ENCODE data around the gene RBL2.

Gene RBL2

DNA sequence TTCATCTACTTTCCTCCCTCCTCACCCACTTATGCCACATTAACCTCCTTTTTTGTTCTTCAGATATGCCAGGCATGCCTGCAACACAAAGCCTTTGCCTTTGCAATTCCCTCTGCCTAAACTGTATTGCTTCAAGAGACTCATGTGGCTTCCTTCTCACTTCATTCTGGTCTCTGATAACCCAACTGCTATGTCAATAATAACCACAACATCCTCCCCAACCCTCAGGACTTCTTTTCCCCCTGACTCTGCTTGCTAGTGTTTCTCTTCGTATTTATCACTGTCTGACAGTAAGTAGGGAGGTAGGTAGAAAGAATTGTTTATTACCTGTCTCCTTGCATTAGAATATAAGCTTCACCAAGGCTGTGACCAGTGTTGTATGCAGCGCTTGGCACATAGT lies 22.4 kb downstream of the RBL2 start:
- FAIRE-seq = no peak

DNA sequence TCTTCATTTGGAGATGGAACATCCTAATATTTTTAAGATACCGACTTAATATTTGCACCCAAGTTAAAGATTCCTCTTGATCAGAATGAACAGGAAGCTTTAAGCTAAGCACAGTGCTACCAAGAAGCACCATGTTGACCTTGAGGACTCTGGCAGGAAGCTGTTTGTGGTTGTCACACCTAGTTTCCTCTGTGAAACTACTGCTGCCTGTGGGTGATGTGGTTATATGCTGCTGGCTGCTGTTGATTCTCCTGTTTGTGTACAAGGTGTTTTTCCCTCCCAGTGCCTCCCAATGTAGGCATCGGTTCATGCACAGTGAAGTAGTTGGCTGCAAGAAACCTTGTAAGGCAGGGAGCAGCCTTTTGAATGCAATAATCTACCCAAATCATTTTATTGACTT lies 23.4 kb downstream of the RBL2 start:
- no peak for FAIRE-seq

DNA sequence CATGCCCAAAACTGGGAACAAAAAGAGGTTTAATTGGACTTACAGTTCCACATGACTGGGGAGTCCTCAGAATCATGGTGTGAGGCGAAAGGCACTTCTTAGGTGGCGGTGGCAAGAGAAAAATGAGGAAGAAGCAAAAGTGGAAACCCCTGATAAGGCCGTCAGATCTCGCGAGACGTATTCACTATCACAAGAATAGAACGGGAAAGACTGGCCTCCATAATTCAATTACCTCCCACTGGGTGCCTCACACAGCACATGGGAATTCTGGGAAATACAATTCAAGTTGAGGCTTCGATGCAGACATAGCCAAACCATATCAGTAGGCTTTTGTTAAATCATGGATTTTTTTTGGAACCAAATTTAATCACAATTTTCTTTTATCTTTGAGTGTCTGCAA lies 24.4 kb downstream of the RBL2 start:
- FAIRE-seq = no peak

DNA sequence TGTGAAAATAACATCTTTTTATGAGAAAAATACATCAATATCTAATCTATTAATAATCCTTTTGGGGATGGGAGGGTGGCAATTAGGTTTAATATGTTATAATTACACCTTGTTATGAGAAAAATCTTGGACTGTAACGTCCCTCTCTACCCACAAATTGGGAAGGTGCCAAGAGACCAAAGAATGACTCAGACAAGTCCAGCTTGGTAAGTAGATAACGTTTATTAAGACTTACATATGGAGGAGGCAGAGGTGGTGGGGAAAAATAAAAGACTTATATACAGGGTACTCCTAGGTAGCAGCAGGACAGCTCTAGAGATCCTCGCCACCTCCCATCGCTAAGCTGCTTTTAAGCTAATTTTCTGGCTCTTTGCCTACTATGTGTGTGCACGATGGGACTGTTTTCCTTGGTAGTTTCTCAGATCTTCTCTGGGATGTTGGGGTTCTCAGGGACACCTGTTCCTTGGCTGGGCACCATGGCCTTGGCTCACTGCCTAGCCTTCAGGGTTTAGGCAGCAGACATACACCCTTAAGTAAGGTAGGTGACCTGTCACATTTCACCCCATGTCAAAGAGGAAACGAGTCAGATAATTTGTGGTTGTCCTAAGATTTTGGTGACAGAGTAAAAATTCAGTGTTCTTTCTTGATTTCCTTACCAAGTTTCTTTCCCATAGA lies 31.5 kb downstream of the RBL2 start:
- FAIRE-seq = no peak

DNA sequence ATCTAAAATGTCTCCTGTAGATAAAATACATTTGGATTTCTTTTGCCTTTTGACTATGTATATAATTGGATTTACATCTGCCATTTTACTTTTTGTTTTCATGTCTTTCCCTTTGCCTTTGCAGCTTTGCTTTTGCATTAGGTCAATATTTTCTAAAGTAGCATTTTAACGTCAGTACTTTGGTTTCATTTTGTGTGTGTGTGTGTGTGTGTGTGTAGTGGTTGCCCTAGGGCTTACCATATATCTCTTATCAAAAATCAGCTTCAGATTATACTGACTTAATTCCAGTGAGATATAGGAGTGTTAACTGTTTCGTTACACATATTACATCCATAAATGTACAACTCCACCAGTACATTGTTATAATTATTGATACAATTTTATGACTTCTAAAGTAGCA lies 42.6 kb downstream of the RBL2 start:
- FAIRE-seq = no peak

DNA sequence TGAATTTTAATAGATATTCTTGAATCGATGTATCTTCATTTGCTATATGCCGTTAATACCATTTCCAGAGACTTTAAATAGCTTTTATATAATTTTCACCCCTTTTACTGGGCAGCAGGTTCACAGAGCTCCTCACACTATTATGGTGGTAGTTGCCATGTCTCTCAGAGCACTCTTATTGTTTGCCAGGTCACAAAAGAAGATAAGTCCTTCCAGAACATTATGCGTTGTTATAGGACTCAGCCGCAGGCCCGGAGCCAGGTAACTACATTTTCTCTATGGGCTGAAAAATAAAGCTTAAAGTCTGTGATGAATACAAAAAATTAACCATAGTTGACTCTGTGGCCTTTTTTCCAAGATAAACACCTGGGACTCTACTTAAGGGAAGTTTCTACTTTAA lies 44.7 kb downstream of the RBL2 start:
- FAIRE-seq = no peak

DNA sequence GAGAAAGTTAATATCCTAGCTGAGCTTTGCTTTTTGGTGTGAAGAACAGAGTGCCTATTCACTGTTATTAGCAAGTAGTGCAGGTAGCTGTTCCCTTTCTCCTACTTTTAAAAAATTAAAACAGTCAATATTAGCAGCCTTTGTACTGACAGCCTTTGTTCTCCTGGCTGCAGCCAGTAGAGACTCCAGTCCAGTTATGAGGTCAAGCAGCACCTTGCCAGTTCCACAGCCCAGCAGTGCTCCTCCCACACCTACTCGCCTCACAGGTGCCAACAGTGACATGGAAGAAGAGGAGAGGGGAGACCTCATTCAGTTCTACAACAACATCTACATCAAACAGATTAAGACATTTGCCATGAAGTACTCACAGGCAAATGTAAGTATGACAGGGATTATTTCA lies 46.1 kb downstream of the RBL2 start:
- FAIRE-seq = no peak

DNA sequence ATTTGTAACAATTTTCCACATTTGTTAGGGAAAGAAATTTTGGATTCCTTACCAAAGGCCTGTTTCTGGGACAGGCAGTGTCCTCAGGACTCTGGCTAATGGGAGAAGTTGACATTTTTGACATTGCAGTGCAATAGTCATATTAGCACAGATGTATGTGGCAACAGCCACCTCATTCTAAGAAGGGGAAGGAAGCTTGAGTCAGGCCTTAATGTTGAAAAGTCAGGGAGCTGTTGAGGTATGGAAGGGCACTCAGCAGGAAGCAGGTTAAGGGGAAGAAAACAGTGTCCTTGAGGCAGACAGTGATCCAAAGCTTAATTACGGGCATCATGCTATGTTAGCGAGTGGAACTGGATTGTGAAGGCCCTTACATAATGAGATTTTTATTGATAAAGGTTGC lies 47.9 kb downstream of the RBL2 start:
- FAIRE-seq = no peak

DNA sequence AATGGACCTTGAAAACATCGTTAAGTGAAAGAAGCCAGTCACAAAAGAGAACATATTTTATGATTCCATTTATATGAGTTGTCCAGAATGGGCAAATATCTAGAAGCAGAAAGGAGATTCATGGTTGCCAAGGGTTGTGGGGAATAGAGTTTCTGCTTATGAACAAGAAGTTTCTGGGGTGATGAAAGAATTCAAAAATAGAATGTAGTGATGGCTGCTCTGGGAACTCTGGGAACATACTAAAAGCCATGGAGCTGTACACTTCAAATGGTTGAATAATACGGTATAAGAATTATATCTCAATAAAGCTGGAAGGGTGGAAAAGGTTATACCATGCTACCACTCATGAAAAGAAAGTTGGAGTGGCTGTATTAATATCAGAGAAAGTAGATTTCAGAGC lies 50.3 kb downstream of the RBL2 start:
- FAIRE-seq = no peak

DNA sequence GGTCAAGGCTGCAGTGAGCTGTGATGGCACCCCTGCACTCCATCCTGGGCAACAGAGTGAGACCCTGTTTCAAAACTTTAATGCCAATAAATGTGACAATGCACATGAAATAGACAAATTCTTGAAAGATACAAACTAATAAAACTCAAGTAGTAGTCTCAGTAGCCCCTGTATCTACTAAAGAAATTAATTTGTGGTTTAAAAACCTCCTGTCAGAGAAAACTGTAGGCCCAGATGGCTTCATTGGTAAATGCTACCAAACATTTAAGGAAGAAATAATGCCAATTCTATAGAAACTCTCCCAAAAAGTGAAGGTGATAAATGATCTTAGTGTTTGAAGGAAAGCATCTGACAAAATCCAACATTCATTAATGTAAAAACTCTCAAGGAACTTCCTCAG lies 52.0 kb downstream of the RBL2 start:
- no peak for FAIRE-seq

DNA sequence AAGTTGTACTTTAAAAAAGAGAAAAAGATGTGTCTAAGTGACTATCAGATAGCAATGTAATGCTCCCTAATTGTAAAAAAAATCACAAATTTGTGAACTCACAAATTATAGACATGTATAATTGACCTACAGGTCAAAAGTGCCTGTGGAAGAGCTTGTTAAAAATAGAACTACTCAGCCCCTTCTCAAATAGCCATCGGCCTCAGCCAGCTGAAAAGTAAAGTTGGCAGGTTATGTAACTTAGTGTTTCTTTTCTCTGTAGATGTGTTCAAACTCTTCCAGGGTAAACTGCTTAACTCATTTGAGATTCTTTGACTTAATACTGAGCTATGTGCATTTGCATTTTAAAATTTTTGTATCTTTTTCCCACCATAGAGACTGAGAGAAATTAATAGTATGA lies 55.5 kb downstream of the RBL2 start:
- no peak for FAIRE-seq

DNA sequence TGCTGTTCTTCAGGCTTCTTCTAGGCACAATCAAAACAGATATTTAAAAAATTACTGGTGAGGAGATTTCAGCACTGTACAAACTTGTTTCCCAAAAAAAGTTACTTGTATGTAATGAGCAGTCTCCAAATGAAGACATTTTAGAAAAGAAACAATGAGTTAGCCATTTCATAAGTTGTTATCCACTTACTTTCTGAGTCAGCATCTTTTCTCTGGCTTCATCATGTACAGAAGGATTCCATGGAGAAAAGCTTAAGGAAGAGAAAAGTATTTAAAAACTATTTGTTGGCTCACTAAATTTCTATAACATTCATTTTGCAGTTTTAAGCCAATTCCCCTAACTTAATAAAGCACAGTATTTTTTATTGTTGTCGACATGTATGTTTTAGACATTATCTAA lies 58.2 kb downstream of the RBL2 start:
- no peak for FAIRE-seq

DNA sequence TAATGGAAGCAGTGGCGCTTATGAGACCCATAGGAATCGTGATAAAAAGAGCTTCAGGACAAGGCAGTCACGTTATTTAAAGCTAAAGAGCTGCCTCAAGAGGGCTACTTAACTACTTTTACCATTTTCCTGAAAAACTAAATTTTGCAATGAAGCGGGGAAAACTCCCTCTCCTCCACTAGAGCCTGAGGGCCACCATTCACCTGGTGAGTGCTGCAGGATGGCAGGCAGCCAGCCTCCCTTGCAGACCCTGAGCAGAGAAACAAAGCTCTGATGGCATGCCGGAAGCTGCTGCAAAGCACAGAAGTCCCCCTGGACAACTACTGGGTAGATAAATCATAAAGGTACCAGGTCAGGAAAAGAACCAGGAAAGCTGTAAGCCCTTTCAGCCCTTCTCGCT lies 60.4 kb downstream of the RBL2 start:
- FAIRE-seq = no peak

DNA sequence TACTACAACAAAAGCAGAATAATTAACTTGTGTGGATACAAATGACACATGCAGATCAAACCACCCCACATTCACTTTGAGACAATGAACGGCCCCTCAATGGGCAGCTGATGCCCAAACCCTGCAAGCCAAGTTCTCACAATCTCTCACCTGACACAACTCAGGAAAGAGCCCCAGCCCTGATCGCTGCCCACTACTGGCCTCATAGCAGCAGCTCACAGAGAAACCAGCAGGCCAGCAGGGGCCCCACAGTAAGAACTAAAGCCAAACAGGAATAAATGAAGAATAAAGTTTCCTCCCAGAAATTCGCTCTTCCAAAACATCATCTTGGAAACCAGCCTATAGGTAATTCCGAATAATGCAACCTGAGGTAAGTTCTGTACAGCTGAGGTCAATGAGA lies 61.1 kb downstream of the RBL2 start:
- no peak for FAIRE-seq

DNA sequence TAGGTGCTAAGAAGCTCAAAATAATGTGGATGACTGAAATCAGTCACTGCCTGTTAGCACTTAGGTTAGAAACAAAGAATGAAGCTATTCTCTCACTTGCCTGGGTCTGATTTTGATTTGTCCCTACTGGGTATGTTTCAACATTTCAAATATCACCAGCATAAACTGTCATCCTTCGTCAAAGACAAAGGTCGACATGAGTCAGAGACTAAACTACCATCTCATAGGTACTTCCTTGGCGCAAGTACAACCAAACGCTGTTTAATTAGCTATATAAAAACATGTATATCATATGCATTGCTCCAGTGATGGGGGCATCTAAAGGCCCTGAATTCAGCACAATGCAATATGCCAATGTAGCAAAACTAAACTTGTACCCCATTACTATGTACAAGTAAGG lies 64.7 kb downstream of the RBL2 start:
- no peak for FAIRE-seq

DNA sequence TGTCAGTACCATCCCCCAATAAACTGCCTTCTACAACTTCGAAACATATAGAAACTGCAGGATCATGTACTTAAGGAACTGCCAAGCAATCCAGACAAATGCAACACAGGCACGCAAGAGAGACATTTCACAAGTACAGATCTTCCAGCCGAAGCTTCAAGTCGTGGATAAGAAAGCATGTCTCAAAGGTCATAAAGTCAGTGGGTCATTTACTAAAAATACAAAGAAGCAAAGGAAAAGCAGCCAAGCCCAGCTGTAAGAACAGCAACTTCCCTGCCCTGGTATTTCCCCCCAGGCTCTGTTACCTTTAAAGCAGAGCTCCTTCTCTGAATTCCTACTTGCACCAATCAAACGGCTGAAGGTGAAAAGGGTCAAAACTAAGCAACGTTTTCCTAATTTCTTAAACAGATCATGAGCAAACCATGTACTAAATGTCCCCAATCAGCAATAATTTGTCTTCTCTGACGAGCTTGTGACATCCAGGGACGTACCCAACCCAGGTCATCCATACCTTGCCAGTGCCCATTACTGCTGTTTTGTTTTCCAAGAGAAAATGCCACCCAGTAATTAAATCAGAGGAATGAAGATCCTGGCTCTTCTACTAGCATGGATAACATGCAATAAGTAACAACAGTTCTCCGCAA lies 67.1 kb downstream of the RBL2 start:
- no peak for FAIRE-seq

DNA sequence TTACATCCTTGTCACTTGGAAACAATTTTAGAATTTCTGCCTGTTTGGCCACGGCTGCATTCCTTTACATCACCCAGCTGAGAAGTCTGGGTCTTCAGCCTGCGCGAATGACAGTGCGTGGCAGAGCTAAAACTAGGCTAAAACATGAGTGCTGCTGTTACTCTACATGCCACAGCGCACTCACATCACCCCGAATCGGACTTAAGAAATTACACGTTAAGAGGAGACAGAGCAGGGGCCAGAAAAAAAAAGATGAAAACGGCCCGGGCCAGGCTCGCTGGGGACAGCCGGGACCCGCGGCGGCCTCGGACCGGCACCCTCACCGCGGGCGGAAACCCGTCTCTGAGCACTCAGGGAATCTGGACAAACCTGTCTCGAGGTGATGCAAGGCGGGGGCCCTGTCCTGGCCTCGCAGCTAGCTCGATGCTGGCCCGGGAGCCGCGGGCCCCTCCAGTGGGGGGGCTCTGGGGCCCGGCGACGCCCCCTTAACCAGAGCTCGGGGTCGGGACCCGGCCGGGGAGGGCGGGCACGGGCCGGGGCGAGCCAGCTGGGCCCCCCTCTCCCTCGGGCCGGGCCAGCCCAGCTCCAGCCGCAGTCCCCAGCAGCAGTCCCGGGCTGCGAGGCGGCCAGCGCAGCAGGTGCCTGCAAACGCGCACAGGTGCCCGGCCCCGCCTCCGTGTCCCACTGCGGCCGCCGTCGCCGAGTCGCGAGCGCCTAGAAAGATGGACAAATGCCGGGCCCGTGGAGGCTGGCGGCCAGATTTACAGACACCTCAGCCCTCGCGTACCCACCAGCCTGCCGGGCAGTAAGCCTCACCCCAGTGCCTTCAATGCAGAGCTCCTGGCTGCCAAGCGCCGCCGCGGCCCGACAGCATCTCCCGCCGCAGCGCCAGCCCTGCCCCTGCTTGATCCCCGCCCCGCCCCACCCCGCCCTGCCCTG lies 68.3 kb downstream of the RBL2 start, which contains the start of gene AKTIP:
TSS of gene AKTIP (minus strand) at position 879 of the 939 bp plus-strand sequence. CDS start 2,950 bp downstream, outside the sequence.
- no peak for FAIRE-seq

DNA sequence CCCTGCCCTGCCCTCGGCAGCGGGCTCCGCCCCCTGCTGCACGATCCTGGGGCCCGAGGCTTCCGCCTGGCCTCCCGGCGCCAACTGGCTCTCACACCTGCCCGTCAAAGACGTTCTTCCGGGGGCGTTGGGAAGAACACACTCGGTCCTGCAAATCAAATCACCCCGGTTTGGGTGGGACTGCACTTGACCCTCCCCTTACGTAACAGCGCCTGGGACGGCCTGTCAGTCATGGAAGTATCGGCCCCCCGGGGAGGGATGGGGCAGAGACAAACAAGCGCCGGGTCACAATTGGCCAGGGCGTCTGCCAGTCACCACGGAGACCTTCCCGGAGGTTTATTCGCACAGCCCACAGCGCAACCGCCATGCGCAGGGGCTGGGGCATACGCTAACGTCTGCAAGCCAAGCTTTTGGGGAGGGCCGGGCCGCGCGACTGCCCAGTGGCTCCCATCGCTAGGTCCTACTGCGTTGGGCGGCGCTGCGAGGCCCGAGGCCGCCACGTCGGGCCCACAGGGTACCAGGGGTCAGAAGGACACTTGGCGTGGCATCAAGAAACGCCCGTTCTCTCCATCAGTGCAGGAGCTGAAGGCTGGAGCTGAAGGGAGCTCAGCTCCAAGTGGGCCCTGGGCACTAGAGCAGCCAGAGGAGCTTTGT lies 69.1 kb downstream of the RBL2 start:
- no peak for FAIRE-seq

DNA sequence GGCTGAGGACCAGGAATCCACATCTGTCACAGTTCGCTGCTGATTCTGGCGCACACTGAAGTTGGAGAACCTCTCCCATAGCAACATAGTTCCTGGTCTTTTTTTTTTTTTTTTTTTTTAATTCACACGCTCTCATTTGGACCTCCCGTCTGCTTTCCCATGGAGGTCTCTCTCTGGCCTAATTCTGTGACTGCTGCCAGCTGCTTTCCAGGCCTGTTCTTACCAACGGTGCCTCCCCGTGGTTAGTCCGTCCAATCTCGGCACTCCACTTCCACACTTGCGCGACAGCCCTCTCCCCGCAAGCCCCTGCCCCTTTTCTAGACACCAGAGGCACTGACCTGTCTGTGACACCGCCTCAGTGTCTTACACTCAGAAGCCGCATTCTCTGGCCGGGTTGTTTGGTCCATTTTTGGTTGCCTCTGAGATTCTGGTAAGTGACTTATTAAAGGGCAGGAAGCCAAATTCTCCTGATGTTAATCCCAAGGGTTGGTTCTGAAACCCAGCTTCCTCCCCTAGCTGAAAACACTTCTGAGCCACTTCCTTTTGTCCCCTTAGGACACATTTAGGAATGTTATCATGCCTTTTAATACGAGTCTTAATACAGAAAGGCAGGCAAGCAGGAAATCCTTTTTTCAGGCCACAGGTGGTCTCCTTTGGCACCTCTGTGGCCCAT lies 69.9 kb downstream of the RBL2 start:
- no peak for FAIRE-seq

DNA sequence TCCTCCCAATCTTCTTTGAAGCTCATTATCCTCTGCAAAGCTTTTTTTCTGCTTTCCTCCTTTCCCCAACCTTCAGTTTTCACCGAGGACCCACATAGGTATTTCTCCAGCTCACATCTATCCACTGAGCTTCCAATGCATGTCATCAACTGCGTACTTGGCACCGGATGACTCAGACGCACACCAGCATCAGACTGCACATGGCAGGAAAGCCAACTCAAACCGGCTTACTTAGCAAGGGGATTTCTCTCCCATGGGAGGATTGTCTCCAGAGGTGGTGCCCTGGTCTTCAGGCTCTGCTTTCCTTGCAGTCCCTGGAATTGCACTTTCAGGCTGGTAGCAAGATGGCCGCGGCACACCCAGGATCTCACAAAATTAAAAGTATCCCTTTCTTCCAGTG lies 70.4 kb downstream of the RBL2 start:
- no peak for FAIRE-seq

DNA sequence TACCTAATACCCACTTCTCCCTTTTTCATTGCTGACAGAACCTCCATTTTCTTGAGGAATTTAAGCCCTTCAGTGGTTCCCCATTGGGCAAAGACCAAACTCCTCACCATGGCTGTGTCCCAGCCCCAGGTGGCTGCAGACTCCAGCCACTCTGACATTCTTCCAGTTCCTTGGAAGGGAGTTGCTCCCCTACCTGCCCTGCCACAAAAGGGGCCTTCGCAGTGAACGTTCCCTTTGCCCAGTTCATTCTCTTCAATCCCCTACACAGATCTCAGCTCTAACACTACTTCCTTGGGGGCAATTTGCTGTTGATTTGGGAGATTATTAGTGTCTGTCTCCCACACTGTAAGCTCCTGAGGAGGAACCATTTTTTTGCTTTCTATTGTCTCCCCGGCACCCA lies 72.0 kb downstream of the RBL2 start:
- no peak for FAIRE-seq

DNA sequence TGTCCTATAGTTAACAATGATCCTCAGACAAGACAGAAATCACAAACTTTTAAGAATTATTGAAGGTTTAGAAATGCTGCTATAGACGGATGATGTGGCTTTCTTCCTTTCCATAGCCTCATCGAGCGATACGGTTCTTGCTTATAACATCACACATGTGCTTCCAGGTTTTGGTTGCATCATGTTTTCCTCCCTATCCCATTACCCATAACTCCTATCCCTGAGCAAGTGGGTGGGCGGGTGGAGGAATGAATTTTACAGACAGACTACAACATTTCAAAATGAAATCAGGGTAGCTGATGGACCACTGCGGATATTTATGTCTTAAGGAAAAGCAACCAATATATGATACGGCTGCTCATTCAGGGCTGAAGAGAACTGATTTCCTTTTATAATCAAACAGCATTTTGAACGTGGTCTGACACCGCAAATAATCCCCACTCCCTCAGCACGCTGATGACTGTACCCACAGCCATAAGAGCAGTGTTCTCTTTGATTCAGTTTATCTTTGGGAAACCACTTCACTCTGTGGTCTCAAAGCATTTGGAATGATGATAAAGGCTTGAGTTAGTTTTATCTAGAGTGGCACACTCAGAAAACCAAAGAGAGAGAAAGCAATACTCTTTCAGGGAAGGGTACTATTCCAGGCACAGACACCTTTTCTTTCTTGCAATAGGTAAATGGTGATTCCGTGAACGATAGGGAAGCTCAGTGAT lies 73.4 kb downstream of the RBL2 start:
- no peak for FAIRE-seq

Measured in islet of Langerhans (tissue), 1 donor.